ENCODE data around the gene SPDEF.

Gene SPDEF

DNA sequence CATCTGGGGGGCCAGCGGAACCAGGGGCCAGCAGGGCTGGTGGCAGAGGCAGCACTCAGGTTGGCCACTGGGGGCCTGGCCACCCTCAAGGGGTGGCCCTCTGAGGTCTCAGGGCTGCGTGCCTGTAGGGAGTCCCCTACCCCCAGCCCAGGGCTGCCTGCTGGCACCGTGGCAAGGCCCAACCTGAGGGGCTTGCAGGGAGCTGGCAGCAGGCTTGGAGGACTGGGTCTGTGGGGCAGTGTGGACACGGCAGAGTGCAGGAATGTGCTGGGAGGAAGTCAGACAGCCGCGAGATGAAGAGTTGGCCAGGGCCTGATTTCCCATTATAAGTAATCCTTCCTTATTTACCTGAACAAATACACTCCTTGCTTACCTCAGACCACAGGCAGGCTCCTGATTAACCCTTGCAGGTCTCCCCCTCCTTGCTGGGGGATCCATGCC lies at the start of gene SPDEF:
SPDEF (minus strand) TSS at position 299 of the 441 bp plus-strand sequence. CDS start 11,874 bp downstream, outside the sequence.
- no peak for DNase-seq

DNA sequence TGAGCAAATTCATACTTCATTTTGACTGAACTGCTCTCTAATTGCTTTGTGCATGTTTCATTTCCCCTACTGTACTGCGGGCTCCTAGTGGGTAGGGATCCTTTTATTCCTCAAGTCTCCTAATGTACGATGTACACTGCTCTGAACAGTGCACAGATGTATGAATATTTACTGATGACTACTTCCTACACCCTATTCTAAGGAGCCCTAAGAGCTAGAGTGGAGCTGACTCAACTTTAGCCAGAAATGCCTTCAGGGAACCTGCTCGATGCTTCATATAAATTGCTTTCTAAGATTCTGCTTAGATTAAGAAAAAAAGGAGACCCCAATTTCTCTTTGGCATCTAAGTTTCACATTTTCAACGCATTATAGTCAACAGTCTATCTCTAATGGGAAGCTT lies 47.6 kb upstream of the SPDEF start:
- DNase-seq, result no peak

DNA sequence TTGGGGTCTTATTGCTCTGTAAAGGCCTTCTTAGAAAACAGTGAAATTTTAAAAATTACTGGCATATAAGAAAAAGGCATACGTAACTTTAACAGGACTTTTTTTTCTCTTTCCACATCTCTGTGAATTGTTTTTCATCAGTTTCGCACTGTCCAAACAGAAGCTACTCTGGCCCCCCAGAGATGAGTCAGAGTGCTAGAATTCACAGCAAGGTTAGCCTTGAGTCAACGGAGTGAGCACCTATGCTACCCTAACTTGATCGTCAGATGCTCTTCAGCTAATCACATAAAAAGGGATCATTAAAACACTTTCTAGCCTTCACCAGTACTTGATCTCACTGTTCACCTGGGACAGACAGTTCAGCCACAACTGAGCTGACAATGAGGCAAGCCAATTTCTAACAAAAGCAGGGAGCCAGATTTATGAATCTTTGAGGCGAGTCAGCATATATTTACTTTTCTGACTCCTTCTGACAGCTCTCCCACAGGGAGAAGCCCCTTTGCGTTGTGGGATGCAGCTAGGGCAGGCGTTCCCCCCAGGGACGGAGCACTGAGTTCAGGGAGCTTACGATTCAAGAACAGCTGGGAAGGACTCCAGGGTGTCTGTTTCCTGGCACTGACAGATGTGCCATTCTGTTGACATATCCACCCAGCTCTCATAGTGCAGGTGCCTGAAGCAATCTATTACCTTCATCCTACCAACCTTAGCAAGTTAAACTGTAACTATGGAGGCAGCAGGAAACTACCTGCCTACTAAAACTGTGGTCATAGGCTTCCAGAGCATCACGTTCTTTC lies 46.4 kb upstream of the SPDEF start:
- DNase-seq, result no peak

DNA sequence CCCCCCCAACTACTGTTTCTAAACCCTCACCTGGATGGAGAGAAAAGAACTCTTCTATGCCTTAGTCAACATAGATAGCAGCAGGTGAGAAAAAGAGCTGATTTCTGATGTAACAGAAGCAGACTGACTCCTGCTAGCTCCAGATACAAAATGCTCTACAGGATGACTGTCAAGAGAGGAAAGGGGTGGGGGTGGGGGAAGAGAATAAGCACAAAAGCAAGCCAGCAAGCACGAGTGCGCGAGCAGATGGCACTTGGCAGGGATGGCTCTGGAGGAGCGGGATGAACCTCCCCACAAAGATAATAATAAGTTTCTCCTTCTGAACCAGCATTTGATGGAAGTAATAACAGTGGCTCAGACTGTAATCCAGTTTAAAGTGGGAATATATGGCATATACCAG lies 45.6 kb upstream of the SPDEF start:
- no peak for DNase-seq

DNA sequence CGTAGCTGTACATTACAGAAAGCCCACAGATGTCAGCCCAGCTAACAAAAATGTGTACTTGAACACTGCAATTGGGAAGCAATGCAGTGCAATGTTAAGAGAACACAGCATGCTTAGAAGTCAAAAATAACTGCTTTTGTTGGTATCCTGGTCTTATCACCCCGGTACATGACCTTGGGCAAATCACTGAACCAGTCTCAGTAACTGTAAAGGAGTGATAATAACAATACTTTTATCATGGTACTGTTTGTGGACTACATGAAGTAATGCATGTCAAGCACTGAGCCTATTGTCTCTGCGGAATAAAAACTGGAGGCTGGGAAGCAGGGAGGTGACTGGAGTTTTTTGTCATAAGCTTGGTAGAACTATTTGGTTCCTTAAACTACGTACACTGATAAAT lies 44.7 kb upstream of the SPDEF start:
- no peak for DNase-seq

DNA sequence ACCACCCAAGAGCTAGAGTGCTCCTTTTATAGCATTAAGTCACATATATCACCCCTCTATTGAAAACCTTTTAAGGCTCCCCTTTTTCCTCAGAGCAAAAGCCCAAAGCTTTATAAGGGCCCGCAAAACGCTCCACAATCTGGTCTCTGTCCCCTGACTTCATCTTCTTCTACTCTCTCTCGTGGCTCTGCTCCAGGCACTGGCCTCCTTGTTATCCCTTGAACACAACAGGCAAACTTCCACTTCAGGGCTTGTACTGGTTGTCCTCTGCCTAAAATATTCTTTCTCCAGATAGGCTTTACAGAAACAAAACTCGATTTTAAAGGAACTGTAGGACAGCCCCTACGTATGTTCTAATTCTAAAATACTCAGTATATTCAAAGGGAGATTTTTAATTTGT lies 44.0 kb upstream of the SPDEF start:
- DNase-seq, result no peak

DNA sequence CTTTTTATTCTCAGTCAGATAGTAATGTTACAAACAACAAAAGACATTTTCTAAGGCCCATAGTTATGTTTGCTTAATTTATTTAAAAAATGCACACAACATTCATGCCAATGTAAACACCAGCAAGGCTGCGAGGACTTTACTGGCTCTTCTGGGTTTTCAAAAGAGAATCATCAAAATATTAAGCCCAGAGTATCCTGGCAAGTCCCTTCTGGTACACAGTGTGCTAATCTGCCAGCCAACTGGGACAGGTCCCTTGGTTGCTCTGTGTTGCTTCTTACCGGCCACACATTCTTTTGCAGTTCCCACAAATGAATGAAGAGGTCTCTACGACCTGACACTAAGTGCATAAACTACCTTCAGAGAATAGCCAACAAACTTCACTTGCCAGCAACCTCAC lies 42.6 kb upstream of the SPDEF start:
- peak; percentile 52 for DNase-seq

DNA sequence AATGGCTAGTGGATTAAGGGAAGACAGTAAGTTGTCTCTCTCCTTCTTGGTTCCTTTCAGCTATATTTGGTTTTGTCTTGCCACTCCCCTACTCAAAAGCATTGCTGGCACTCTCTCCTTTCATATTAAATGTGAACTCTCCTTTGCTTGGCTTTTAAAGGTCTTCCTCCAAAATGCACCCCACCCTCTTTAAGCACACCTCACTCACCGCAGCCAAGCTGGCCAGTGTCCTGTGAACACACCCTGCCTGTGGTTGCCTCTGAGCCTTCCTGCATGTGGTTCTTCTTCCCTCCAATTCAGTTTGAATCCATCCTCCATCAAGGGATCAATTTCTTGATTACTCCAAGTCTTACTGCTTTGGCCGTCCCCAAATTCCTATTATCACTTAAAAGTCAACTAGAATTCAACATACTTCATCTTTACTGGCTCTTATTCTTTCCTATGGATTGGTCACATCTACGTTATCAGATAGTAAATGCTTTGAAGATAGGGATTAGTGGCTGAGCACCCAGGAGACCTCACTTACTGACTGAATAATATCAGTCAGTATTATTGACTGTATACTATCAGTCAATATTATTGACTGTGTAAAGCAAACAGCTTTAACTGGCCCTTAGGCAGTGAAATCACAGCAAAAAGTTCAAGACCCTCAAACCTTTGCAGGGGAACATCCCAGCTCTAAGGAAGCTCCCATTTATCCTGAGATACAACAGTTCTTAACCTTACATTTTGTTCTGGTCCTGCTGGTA lies 41.6 kb upstream of the SPDEF start:
- DNase-seq, result no peak

DNA sequence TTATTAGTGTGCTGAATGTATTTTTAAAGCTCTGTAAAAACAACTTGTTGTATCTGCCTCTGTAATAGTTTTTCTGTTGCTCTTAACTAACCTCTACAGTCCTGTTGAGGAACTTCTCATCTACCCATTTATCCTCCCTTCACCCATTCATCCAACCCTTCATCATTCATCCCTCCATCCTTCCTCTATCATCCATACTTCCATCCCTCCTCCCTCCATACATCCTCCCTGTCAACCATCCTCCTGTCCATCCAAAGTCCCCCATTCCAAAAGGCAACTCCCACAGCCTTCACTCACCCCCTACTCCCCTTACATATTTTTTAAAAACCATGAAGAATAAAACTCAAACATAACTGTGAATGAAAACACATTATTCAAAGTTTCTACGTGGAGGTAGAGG lies 40.7 kb upstream of the SPDEF start:
- no peak for DNase-seq

DNA sequence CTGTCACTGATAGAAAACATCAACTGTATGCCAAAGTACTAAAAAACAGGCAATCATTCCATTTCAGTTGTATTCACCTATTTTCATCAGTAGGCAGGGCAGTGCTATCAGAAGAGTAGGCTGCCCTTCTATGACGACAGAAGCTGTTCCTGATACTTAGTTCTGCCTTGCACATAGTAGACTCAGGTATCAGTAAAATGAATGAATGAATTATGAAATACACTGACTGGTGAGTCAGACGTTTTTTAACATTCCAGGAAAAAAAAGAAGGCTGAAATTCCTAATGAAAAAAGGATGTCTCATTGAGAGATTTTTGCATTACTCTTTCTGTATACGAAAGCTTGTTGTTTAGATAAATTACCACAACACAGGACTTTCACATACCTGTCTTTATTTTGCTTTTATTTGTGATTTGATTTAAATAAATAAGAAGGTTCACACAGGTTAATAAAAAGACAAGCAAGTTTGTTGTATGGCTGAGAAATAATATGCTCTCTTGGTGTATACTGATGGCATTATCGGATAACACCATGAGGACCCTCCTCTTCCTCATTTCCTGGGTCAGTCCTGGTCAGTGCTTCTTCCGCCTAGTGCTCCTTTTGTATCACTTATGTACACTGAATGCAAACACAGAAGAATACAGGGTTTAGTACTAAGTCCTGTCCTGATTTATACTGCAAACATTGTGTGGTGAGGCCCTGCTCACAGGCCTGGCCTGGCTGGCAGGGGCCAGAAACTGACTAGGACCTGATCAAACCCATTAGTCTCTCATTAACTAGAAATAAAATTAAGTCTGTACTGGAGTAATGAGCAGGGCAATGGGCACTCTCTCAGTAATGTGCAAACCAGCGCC lies 39.4 kb upstream of the SPDEF start:
- DNase-seq, result no peak

DNA sequence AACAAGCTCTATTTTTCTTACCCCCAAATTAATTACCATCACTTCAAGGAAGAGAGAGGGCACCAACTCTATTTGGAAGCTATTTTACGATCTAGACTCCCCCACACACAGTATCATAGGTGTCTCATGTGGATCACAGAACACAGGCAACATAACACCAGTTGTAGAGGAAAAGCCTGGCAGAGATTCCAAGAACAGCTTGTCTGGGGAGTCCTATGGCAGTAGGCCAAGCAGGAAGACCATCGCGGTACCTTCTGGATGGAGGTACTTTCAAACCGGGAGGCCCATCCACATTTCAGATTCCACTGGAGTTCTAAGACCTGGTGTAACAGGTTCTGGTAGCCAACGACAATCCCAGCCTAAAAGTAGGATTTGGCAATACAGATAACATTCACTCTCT lies 37.6 kb upstream of the SPDEF start:
- no peak for DNase-seq

DNA sequence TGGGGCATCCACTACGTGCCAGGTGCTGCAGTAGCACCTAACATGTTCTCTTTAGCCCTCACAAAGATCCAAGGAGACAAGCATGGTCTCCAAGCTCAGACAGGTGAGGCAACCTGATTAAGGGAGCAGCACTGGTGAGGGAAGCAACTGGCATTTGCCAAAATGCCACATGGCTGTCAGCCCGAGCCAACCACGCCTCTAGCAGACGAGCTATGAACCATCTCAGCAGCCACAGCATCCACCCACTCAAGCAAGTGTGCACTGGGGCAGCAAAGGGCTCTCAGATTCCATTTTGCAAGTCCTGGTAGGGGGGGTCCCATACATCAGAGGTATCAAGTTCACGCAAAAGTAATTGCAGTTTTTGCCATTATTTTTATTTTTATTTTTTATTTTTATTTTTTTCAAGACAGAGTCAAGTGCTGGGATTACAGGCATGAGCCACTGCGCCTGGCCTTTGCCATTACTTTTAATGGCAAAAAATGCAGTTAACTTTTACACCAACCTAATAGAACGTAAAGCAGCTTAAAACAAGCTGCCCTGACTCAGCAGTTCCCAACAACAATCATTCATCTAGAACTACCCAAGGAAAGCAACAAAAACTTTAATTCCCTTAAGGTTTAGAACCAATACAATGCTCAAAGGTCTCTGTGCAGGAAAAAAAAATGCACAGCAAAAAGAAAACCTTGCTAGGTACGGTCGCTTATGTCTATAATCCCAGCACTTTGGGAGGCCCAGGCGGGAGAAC lies 36.3 kb upstream of the SPDEF start:
- no peak for DNase-seq

DNA sequence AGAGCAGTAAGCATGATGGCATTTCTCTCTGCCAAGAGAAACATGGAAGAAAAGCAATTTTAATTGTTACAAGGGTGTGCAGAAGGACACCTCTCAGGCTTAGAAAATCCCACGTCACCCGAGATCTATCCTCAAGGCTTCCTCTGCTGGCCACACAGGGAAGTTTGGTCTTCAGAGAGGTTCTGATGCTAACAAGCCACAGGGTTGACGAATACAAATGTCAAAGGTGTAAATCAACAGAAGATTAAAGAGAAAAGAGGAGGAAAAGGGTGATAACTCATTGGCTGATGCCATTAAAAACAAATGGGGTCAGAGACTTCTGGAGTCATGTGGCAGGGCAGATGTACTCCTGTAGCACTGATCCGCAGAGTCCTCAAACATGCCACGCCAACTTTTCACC lies 33.6 kb upstream of the SPDEF start:
- no peak for DNase-seq

DNA sequence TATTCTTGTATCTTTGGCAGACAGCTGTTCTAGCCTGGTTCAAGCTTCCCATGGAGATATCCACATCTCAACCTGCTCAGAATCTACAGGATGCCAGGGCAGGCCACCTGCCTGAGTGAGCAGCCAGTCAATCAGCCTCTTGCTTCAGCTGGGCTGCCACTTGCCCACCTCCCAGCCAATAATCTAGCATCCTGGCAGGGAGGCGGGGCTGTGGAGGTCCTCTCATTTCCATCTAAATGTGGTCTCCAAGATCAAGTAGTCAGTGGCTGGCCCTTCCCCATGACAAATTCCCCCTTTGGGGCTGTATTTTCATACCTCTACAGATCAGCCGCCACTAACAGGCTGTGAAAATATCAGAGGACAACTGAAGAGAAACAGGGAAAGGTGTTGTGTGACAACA lies 33.0 kb upstream of the SPDEF start:
- DNase-seq, result no peak

DNA sequence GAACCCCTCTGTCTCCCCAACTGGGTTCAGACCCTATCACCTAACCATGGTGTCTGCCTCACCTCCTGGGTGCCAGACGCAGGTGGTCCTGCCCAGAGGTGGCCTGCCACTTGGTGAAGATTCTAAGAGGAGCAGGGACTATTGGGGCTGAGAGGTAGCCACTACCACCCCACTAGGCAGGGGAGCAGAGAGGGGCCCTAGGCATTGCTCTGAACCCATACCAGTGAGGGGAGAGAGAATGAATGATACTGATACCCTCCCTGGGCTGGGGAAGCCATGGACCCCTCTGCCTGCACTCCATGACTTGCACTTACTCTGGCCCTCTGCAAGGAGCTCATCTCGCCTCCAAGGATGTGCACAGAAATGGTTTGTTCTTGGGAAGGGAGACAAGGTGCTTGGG lies 31.7 kb upstream of the SPDEF start:
- DNase-seq, result no peak

DNA sequence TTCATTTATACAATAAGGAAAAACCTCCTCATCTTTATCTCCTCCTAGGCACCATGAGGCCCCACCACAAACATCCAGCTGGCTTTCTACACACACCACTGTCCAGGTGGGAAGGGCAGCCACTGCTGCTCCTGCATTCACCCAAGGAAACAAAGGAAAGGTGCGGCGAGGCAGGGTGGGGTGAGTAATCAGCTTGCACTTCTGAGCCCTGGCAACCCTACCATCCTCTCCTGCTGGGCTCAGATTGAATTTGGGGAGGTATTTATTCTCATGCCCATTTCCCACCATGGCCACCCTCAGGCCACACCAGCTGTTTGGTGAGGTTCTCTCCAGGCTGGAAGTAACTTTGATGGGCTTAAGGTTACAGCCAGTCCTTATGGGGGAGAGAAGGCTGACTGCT lies 31.2 kb upstream of the SPDEF start:
- no peak for DNase-seq

DNA sequence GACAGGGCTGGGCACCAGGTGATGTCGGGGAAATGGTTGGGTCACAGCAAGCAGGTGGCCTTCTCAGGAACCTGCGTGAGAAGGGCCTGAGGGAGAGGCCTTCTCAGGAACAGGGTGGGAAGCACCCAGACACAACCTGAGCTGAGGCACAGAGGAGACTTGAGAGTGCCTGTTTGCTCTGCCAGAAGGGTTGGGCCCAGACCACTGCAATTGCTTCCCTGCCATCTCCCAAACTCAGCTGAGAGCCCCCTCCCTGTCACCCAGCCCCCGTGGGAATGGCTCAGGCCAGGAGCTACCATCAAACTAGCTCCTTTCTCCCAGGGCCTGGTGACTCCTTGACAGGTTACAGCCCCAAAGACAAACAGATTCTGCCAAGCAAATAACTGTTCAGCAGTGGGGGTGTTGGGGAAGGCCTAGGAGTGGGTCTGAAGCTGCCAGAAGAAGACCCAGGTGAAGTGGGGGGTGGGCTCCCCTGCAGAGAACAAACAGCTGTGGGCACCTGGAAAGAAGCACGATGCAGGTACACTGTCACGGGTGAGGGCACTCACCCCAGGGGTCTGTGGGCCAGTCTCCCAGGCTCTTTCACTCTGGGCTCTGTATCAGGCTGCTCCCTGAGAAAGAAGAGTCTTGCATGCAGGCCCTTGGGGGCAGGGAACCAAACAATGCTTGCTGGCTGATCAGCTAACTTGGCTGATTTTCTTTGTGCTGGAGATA lies 30.4 kb upstream of the SPDEF start:
- no peak for DNase-seq

DNA sequence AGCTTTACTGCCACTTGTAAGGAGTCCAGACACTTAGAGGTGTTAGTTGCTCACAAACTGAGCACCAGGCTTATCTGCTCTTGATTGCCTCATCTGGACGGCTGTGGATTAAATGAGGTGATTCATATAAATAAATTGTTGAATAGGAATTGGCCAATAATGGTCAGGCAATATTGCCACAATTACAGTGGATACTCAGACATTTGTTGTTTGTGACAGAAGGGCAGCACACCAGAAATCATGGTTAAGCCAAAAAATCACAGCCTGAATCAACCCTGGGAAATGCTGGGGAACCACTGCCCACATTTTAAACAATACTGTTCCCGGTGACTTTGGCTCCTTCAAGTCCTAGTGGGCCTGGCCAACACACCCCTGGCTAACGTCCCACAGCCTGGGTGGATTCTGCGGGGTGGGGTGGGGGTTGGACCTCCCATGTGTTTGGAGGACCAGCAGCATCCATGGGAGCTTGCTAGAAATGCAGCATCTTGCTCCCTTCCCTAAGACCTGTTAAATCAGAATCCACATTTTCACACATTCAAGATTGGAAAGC lies 29.5 kb upstream of the SPDEF start:
- DNase-seq, result no peak

DNA sequence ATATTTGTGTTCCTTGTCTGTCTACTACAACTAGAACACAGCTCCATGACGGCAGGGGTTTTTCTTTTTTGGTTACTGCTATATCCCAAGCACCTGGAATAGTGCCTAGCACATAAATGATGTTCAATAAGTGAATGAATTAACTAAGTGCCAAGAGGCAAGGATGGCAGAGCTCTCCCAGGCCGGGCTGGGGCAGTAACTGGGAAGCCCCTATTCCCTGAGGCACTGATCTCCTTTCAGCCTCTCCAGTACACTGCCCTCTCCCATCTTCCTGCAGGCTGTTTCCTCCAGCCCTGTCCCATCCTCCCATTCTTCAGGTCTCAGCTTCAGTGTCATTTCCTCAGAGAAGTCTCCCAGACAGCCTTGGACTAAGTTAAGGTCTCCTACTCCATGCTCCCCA lies 29.0 kb upstream of the SPDEF start:
- no peak for DNase-seq

DNA sequence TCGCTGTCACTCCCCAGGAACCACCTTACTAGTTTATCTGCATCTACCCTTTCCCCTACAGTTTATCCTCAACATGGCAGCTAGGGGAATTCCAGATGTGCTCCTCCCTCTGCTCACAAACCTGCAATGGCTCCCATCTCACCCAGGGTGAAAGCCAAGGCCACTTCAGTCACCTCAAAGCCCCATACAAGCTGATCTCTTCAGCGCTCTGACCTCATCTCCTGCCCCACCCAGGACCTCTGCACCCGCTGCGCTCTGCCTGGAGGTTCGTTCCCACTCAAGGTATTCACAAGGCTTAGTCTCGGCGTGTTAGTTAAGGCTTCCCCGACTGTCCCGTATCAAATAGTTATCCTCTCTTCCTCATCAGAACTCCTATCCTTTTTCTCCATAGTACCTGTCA lies 28.6 kb upstream of the SPDEF start:
- DNase-seq, result no peak

DNA sequence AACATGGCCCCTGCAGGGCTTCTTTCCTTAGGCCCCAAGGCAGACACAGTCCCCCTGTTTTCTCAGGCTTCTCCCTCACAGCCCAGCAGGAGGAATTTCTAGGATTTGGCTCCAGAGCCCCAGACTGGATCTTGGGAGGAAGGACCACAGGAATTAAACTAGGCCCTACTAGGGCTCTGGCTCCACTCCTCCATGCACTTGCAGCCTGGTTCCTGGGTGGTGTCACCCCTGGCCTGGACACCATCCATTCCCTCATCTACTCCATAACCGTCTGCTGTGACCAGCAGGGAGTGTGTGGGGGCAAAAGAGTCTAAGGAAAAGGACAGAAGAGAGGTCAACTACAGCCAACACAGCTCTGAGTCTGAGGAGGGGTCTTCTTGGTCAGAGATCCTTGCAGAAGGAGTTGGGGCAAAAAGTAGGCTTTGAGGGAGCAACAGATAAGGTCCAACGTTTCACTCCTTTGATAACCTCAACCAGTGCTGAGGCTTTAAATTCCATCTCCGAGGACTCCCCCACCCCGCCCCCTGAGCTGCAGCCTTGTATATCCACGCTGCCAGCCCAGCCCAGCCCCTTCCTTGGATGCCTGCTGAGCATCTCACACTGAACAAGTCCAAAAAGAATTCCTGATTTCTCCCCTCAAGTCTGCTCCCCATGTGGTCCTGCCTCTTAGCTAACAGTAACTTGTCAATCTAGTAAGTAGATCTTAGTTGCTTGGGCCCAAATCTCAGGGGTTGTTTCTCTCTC lies 27.9 kb upstream of the SPDEF start:
- no peak for DNase-seq

Data from midbrain (tissue), 1 donor.